SK-N-SH (cell line): ENCODE data around the gene FSD1. TPM values are rescaled to one million over a fixed set of nuclear protein-coding genes. Genes with fewer than 3 reads are reported as not detected.
A peak's percentile ranks its signal among the peaks of the same experiment; 100 is the strongest.

Source experiments
- CTCF ChIA-PET: fragments of 300-600, 350-600 bp; formaldehyde crosslinking; extraction: SDS; loops from one replicate; lab custom pipeline; 2021; lab: Yijun Ruan, JAX
- POLR2A ChIA-PET: fragments of 350-600 bp; sonication (Branson Sonifier 250); formaldehyde crosslinking; extraction: SDS; loops from one replicate; lab custom pipeline; 2020; ENCODE audit warnings: antibody characterized with exemption, inconsistent platforms; lab: Yijun Ruan, JAX
- DNase-seq: peaks from one replicate; pipeline ENCODE4 v3.0.0; 2012
- H2AFZ ChIP-seq: fragments of 200-600 bp; sonication (generic); 2 replicates; pipeline ENCODE4 v1.8.1; 2016; ENCODE audit warnings: antibody characterized with exemption, mild to moderate bottlenecking, low read depth
- H3F3A ChIP-seq: fragments of 200-600 bp; sonication (generic); replicated peaks from 2 replicates; pipeline ENCODE3; 2016; ENCODE audit warnings: antibody characterized with exemption, mild to moderate bottlenecking; ENCODE audit not compliant: insufficient read depth
- H3K27ac ChIP-seq, 2 experiments: fragments of 200-500 bp in 1 of 2; fragments of 200-600 bp in 1 of 2; sonication (Bioruptor generic) in 1 of 2; sonication (generic), shearing (Covaris generic) in 1 of 2; 2 replicates each; pipeline versions ENCODE4 v1.5.1 to v1.6.1; 2014 to 2016; ENCODE audit warnings: low read depth in 2 of 2, inconsistent platforms in 1 of 2, low read length in 1 of 2, mild to moderate bottlenecking in 1 of 2, mixed read lengths in 1 of 2
- H3K27me3 ChIP-seq: fragments of 200-600 bp; sonication (generic), shearing (Covaris generic); 2 replicates; pipeline ENCODE4 v1.6.1; 2016; ENCODE audit warnings: mixed run types; ENCODE audit not compliant: insufficient read depth
- H3K36me3 ChIP-seq, 2 experiments: fragments of 200-500 bp in 1 of 2; fragments of 200-600 bp in 1 of 2; sonication (Bioruptor generic) in 1 of 2; sonication (generic) in 1 of 2; replicated peaks in 1 of 2; 2 replicates each; pipeline versions ENCODE3 to v1.5.1; 2014 to 2016; ENCODE audit warnings: low read length in 1 of 2, mild to moderate bottlenecking in 1 of 2; ENCODE audit not compliant: insufficient read depth in 2 of 2, control insufficient read depth in 1 of 2
- H3K4me1 ChIP-seq, 2 experiments: fragments of 200-500 bp in 1 of 2; fragments of 200-600 bp in 1 of 2; sonication (Bioruptor generic) in 1 of 2; sonication (generic), shearing (Covaris generic) in 1 of 2; 2 replicates each; pipeline versions ENCODE4 v1.5.1 to v1.6.1; 2014 to 2016; ENCODE audit warnings: low read depth in 1 of 2, low read length in 1 of 2, mixed run types in 1 of 2; ENCODE audit not compliant: insufficient read depth in 2 of 2, control insufficient read depth in 1 of 2
- H3K4me2 ChIP-seq: fragments of 200-600 bp; sonication (generic), shearing (Covaris generic); 2 replicates; pipeline ENCODE4 v1.6.1; 2017; ENCODE audit warnings: mixed run types
- H3K4me3 ChIP-seq, 2 experiments: fragments of 200-500 bp in 1 of 2; fragments of 200-600 bp in 1 of 2; sonication (Bioruptor generic) in 1 of 2; sonication (generic), shearing (Covaris generic) in 1 of 2; 2 replicates each; pipeline versions ENCODE4 v1.5.1 to v1.8.1; 2014 to 2016; ENCODE audit warnings: low read depth in 2 of 2, inconsistent platforms in 1 of 2, low read length in 1 of 2, mild to moderate bottlenecking in 1 of 2, mixed read lengths in 1 of 2, moderate library complexity in 1 of 2
- H3K79me2 ChIP-seq: fragments of 200-600 bp; sonication (generic); 2 replicates; pipeline ENCODE4 v1.8.1; 2017; ENCODE audit warnings: mild to moderate bottlenecking; ENCODE audit not compliant: insufficient read depth
- H3K9ac ChIP-seq: fragments of 200-600 bp; sonication (generic); 2 replicates; pipeline ENCODE4 v1.6.1; 2017; ENCODE audit warnings: mixed run types
- H3K9me2 ChIP-seq: fragments of 200-600 bp; sonication (generic); 2 replicates; pipeline ENCODE4 v1.6.1; 2017; ENCODE audit warnings: mixed run types
- H3K9me3 ChIP-seq: fragments of 200-600 bp; sonication (generic); 2 replicates; pipeline ENCODE4 v1.6.1; 2017; ENCODE audit warnings: mixed run types, mild to moderate bottlenecking, moderate library complexity
- H4K20me1 ChIP-seq: fragments of 200-600 bp; sonication (generic); 2 replicates; pipeline ENCODE4 v1.6.1; 2017; ENCODE audit warnings: mild to moderate bottlenecking, mixed run types; ENCODE audit not compliant: insufficient read depth
- FOXM1 ChIP-seq: IDR thresholded peaks from 2 replicates; pipeline ENCODE4 v1.4.0; 2012; ENCODE audit warnings: low read depth, mild to moderate bottlenecking
- GATA2 ChIP-seq: sonication (generic); formaldehyde crosslinking; IDR thresholded peaks from 2 replicates; pipeline ENCODE4 v1.5.0; 2020; ENCODE audit warnings: mild to moderate bottlenecking, missing genetic modification reagents
- JUND ChIP-seq: IDR thresholded peaks from 2 replicates; pipeline ENCODE4 v1.4.0; 2012
- RAD21 ChIP-seq: IDR thresholded peaks from 2 replicates; pipeline ENCODE4 v1.6.1; 2012; ENCODE audit warnings: mild to moderate bottlenecking, low read length
- TCF12 ChIP-seq: IDR thresholded peaks from 2 replicates; pipeline ENCODE4 v1.4.0; 2012
- TEAD4 ChIP-seq: IDR thresholded peaks from 2 replicates; pipeline ENCODE4 v1.4.0; 2012; ENCODE audit warnings: mild to moderate bottlenecking, borderline replicate concordance; ENCODE audit not compliant: insufficient read depth
- YY1 ChIP-seq: IDR thresholded peaks from 2 replicates; pipeline ENCODE4 v1.4.0; 2012; ENCODE audit warnings: low read depth, mild to moderate bottlenecking
- WGBS: methylation state at CpG from one replicate; pipeline ENCODE4 v1.1.6; 2017; ENCODE audit warnings: low lambda C conversion rate; 5-methylcytosine and 5-hydroxymethylcytosine counted together
- polyA plus RNA-seq, 3 experiments: library from polyadenylated mRNA; depleted of rRNA; stranded (reverse); fragments of >200 nt; gene quantifications; 2 replicates each; pipeline ENCODE4 v1.2.3, GENCODE V29; 2012
- TF ChIP-seq, protein P1 (sequence below): fragments of 150-350 bp; IDR thresholded peaks from 2 replicates; pipeline ENCODE4 v1.6.1; 2017; ENCODE audit warnings: antibody characterized with exemption, low read length, low read depth, borderline replicate concordance
- TF ChIP-seq, protein P2 (sequence below): IDR thresholded peaks from 2 replicates; pipeline ENCODE4 v1.4.0; 2012; ENCODE audit warnings: low read depth, borderline replicate concordance

Gene FSD1
- polyA plus RNA-seq, 1 of the 3 experiments (the other 2 are of a cell fraction), result 49.0 TPM

DNA sequence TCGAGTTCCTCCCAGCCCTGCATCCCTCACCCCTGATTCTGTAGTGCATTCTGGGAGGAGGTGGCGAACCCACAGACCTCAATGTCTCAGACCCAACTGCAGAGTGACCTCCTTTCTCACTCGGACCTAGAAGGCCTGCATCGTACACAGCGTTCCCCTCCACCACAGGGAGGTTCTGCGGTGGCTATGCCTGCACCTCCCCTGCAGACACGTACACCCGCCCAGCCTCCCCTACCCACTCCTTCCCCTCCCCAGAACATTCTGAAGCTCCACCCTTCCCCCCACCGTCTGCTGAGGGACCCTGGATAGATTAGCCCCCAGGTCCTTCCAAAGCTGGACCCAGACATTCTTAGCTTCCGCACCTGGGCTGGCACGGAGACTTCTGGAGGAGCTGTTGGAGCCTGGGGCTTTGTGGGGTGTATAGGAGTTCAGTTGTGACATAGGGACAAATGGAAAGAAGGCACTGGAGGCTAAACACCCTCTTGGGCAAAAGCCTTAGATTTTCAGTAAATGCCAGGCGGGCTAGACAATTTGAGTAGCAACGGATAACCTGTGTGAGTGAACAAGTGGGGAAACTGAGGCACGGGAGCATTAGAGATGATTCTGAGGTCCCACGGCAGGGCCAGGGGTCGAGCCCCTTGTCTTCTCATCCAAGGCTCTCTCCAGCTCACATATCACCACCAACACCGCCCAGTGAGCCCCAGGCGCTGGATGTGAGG is 420 bp upstream of the FSD1 start:
- H3K4me1 ChIP-seq, result peaks cover 0 to 16% of the 10 kb centered on the region in 2 experiments; a peak in 1 of 4 replicates
- ChIA-PET CTCF (interaction anchor here (1.9 to 4.2 kb wide), 2 partner anchors 18 to 36 kb away, joined by 7 to 22 read pairs; no protein-coding TSS in a partner anchor), POLR2A (interaction anchor here (2.0 kb wide), 1 partner anchor 39 kb away, joined by 13 read pairs; the partner anchor contains the start of gene MPND)
- no peak for TF ChIP-seq YY1
- TF ChIP-seq TEAD4, result no peak
- no peak for TF ChIP-seq JUND
- no peak for TF ChIP-seq FOXM1
- TF ChIP-seq TCF12, result no peak
- no peaks in the 10 kb centered on the region for H3K79me2 ChIP-seq
- H3K27me3 ChIP-seq, result no peaks in the 10 kb centered on the region
- H3K36me3 ChIP-seq, result peaks cover 4 to 5% of the 10 kb centered on the region in 2 experiments
- no peak overlapping the region; a peak in 1 of 4 replicates for H3K27ac ChIP-seq
- H3K4me3 ChIP-seq, result peak overlapping the region; percentile 43 to 51; a peak in 3 of 4 replicates
- H3F3A ChIP-seq, result no peaks in the 10 kb centered on the region
- H3K9me3 ChIP-seq, result no peaks in the 10 kb centered on the region
- DNase-seq, result no peak
- peak overlapping the region; percentile 39; the same call in 1 of the 2 replicates for H3K4me2 ChIP-seq
- H3K9me2 ChIP-seq, result no peaks in the 10 kb centered on the region
- 46% methylated on average over 16 of the region's 18 CpGs for WGBS
- no peak overlapping the region for H3K9ac ChIP-seq
- no peak overlapping the region for H2AFZ ChIP-seq
- no peaks in the 10 kb centered on the region for H4K20me1 ChIP-seq

DNA sequence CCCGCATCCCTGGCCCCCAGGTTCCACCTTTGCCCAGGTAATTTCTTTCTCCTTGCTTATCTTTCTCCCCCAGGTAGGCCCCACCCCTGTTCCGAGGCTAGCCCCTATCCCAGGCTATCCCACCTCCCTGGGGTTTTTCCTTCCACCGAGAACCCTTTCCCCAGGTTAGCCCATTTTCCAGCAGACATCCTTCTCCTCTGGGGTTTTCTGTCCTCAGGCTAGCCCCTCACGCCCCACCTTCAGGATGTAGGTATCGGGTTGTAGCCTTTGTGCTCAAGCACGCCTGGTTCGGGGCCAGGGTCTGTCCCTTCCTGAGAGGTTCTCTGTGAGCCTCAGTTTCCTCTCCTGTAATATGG is 837 bp downstream of the FSD1 start:
- Histone ChIP-seq H3K9me2 (no peaks in the 10 kb centered on the region), H3K9me3 (no peaks in the 10 kb centered on the region), H4K20me1 (no peaks in the 10 kb centered on the region), H3K27me3 (no peaks in the 10 kb centered on the region), H3K4me2 (0 out of 2 replicates have a peak overlapping the region, but pooled peaks have one; percentile 24), H3K79me2 (no peaks in the 10 kb centered on the region), H3K36me3 (peaks cover 4 to 7% of the 10 kb centered on the region in 2 experiments), H3K9ac (no peak overlapping the region), H3F3A (no peaks in the 10 kb centered on the region), H2AFZ (no peak overlapping the region), H3K4me3 (peak overlapping the region in 1 of 2 experiments; percentile 43; a peak in 2 of 4 replicates), H3K4me1 (peaks cover 0 to 16% of the 10 kb centered on the region in 2 experiments; a peak in 1 of 4 replicates), H3K27ac (no peak overlapping the region)
- no peak for DNase-seq
- WGBS, result 85% methylated on average over 7 of the region's 7 CpGs
- ChIA-PET CTCF (interaction anchor here (1.2 to 4.2 kb wide), 4 partner anchors 10 to 48 kb away, joined by 3 to 22 read pairs (median 8); no protein-coding TSS in a partner anchor), POLR2A (interaction anchor here (2.0 kb wide), 1 partner anchor 38 kb away, joined by 13 read pairs; the partner anchor contains the start of gene MPND)
- TF ChIP-seq RAD21 (no peak), TEAD4 (no peak), FOXM1 (no peak), GATA2 (CRISPR knock-in tag) (no peak)
- TF ChIP-seq, protein P1, sequence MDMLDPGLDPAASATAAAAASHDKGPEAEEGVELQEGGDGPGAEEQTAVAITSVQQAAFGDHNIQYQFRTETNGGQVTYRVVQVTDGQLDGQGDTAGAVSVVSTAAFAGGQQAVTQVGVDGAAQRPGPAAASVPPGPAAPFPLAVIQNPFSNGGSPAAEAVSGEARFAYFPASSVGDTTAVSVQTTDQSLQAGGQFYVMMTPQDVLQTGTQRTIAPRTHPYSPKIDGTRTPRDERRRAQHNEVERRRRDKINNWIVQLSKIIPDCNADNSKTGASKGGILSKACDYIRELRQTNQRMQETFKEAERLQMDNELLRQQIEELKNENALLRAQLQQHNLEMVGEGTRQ, result no peak
- TF ChIP-seq, protein P2, sequence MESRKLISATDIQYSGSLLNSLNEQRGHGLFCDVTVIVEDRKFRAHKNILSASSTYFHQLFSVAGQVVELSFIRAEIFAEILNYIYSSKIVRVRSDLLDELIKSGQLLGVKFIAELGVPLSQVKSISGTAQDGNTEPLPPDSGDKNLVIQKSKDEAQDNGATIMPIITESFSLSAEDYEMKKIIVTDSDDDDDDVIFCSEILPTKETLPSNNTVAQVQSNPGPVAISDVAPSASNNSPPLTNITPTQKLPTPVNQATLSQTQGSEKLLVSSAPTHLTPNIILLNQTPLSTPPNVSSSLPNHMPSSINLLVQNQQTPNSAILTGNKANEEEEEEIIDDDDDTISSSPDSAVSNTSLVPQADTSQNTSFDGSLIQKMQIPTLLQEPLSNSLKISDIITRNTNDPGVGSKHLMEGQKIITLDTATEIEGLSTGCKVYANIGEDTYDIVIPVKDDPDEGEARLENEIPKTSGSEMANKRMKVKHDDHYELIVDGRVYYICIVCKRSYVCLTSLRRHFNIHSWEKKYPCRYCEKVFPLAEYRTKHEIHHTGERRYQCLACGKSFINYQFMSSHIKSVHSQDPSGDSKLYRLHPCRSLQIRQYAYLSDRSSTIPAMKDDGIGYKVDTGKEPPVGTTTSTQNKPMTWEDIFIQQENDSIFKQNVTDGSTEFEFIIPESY, result no peak
